B cell (primary cell): ENCODE data around the gene STK35. TPM values are rescaled to one million over a fixed set of nuclear protein-coding genes. Genes with fewer than 3 reads are reported as not detected.

Experiments
- ATAC-seq: fragments of 200-7000 bp; cut with Tn5 transposase; one replicate; pipeline ENCODE4 v1.10.0; 2021; ENCODE audit warnings: low read depth, mild to moderate bottlenecking, moderate number of reproducible peaks, moderate library complexity
- CTCF ChIA-PET: fragments of 350-600 bp; sonication (Branson Sonifier 250); formaldehyde crosslinking; loops from one replicate; lab custom pipeline; 2021; ENCODE audit warnings: antibody characterized with exemption, inconsistent platforms; lab: Charles Lee
- POLR2A ChIA-PET: fragments of 350-600 bp; sonication (Branson Sonifier 250); formaldehyde crosslinking; loops from one replicate; lab custom pipeline; 2021; ENCODE audit warnings: antibody characterized with exemption; lab: Charles Lee
- DNase-seq: peaks from one replicate; pipeline ENCODE4 v3.0.0; 2013
- H2AFZ ChIP-seq: 2 replicates; pipeline ENCODE4 v1.6.1; 2012; ENCODE audit warnings: mild to moderate bottlenecking, low read depth, low read length; ENCODE audit not compliant: insufficient read depth, poor library complexity, severe bottlenecking
- H3K27ac ChIP-seq, 2 donors: 1 replicate in 1 of 2; 2 replicates in 1 of 2; pipeline ENCODE4 v1.5.1; 2012 to 2013; ENCODE audit warnings: low read length in 2 of 2, mild to moderate bottlenecking in 2 of 2, moderate library complexity in 1 of 2
- H3K27me3 ChIP-seq, 4 experiments: fragments of 200-600 bp in 1 of 4; sonication (generic) in 1 of 4; replicated peaks in 1 of 4; 1 replicate in 2 of 4; 2 replicates in 2 of 4; pipeline versions ENCODE4 v1.6.1 to v1.7.0; 2013 to 2016; ENCODE audit warnings: low read length in 3 of 4, mild to moderate bottlenecking in 2 of 4, mixed read lengths in 1 of 4, moderate library complexity in 1 of 4; ENCODE audit not compliant: insufficient read depth in 4 of 4, control insufficient read depth in 3 of 4; ENCODE audit errors: control extremely low read depth in 1 of 4
- H3K36me3 ChIP-seq, 2 experiments: replicated peaks in 1 of 2; 1 replicate in 1 of 2; 2 replicates in 1 of 2; pipeline versions ENCODE4 v1.6.1 to v1.7.1; 2013; ENCODE audit warnings: low read length in 1 of 2; ENCODE audit not compliant: insufficient read depth in 2 of 2, control insufficient read depth in 1 of 2; ENCODE audit errors: control extremely low read depth in 1 of 2, extremely low read depth in 1 of 2
- H3K4me1 ChIP-seq, 2 donors: fragments of 200-600 bp in 1 of 2; sonication (generic) in 1 of 2; 1 replicate in 1 of 2; 2 replicates in 1 of 2; pipeline versions ENCODE4 v1.5.1 to v1.6.1; 2013 to 2017; ENCODE audit warnings: low read length in 2 of 2; ENCODE audit not compliant: control insufficient read depth in 2 of 2, insufficient read depth in 2 of 2
- H3K4me2 ChIP-seq: replicated peaks from 2 replicates; pipeline ENCODE3; 2012; ENCODE audit warnings: mild to moderate bottlenecking, low read depth, low read length; ENCODE audit not compliant: poor library complexity, severe bottlenecking
- H3K4me3 ChIP-seq, 5 experiments: fragments of 200-600 bp in 1 of 5; sonication (generic) in 1 of 5; 1 replicate in 3 of 5; 2 replicates in 2 of 5; pipeline versions ENCODE4 v1.5.1 to v1.7.0; 2011 to 2016; ENCODE audit warnings: low read length in 4 of 5, mild to moderate bottlenecking in 4 of 5, low read depth in 2 of 5, control low read depth in 1 of 5, moderate library complexity in 1 of 5; ENCODE audit not compliant: insufficient read depth in 1 of 5; ENCODE audit errors: control extremely low read depth in 1 of 5, extremely low read depth in 1 of 5
- H3K79me2 ChIP-seq: fragments of 200-600 bp; sonication (generic); one replicate; pipeline ENCODE4 v1.6.0; 2016; ENCODE audit warnings: low read length; ENCODE audit not compliant: control insufficient read depth, insufficient read depth
- H3K9ac ChIP-seq: fragments of 200-600 bp; sonication (generic); 2 replicates; pipeline ENCODE4 v1.6.1; 2017; ENCODE audit warnings: mild to moderate bottlenecking, low read length, moderate library complexity
- H3K9me3 ChIP-seq, 3 donors: one replicate each; pipeline versions ENCODE4 v1.6.1 to v1.7.1; 2013; ENCODE audit warnings: low read length in 2 of 3; ENCODE audit not compliant: control insufficient read depth in 2 of 3, insufficient read depth in 1 of 3; ENCODE audit errors: control extremely low read depth in 1 of 3
- H4K20me1 ChIP-seq: 2 replicates; pipeline ENCODE4 v1.6.0; 2012; ENCODE audit warnings: mild to moderate bottlenecking, low read length; ENCODE audit not compliant: insufficient read depth, control insufficient read depth, poor library complexity, severe bottlenecking
- H3K27ac Mint-ChIP-seq: one replicate; pipeline ENCODE4 v1.8.0; 2021; ENCODE audit warnings: mixed read lengths
- H3K27me3 Mint-ChIP-seq: one replicate; pipeline ENCODE4 v1.8.0; 2021; ENCODE audit warnings: mixed read lengths
- H3K4me1 Mint-ChIP-seq: one replicate; pipeline ENCODE4 v1.8.0; 2021; ENCODE audit warnings: mixed read lengths
- H3K4me3 Mint-ChIP-seq: one replicate; pipeline ENCODE4 v1.8.0; 2021; ENCODE audit warnings: mixed read lengths
- H3K9me3 Mint-ChIP-seq: one replicate; pipeline ENCODE4 v1.8.0; 2022; ENCODE audit warnings: mixed read lengths; ENCODE audit not compliant: insufficient read depth
- EZH2 ChIP-seq: IDR thresholded peaks from 2 replicates; pipeline ENCODE4 v1.6.1; 2012; ENCODE audit warnings: borderline replicate concordance, low read depth, mild to moderate bottlenecking, moderate library complexity, low read length; ENCODE audit not compliant: insufficient read depth, poor library complexity, severe bottlenecking
- WGBS: methylation state at CpG from one replicate; pipeline ENCODE4 v1.1.5; 2013; ENCODE audit warnings: missing lambda C conversion rate; ENCODE audit not compliant: insufficient coverage; 5-methylcytosine and 5-hydroxymethylcytosine counted together
- intact Hi-C: fragments of 100-400 bp; cut with micrococcal nuclease; formaldehyde crosslinking; loops from one replicate; pipeline ENCODE4 v1.10.0; 2022
- polyA plus RNA-seq: library from polyadenylated mRNA; depleted of rRNA; stranded (reverse); fragments of >200 nt; gene quantifications from 2 replicates; pipeline ENCODE4 v1.2.3, GENCODE V29; 2012
- total RNA-seq, 2 donors: library from RNA; stranded (reverse); fragments of 120-200 nt in 1 of 2; gene quantifications; 1 replicate in 1 of 2; 2 replicates in 1 of 2; pipeline versions ENCODE4 v1.2.3 to v1.2.4, GENCODE V29; 2013 to 2022
- TF ChIP-seq, protein P1 (sequence below): fragments of 200-600 bp; IDR thresholded peaks from one replicate; pipeline ENCODE4 v1.8.0; 2022; ENCODE audit warnings: antibody characterized with exemption, mild to moderate bottlenecking

STK35 gene
- total and polyA plus RNA-seq, 2 donors (not counting 1 experiment from before 2014, with no cell fraction given): 12.8 to 23.9 TPM

DNA sequence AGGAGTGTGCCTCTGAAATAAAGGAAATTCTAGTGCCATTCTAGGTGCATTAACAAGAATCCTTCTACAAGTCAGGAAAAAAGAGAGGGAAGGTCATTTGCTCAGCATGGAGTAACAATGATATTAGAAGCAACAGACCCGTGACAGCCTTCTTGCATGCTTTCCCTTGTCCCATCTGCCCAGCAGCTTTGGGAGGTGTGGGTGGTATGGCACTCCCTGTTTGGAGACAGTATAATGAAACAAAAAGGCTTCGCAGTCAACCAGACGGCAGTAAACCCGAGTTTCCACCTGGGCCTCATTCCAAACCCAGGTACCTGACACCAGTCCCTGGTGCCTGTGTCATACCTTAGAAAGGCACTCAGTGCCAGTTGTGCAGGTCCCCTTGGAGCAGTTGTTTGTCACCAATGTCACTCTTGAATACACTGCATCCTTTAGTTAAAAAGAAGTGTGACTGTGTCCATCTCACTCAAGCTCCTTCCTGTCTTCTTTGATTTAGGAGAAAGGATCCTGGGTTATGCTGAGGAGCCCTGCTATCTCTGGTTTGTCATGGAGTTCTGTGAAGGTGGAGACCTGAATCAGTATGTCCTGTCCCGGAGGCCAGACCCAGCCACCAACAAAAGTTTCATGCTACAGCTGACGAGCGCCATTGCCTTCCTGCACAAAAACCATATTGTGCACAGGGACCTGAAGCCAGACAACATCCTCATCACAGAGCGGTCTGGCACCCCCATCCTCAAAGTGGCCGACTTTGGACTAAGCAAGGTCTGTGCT is 14.7 kb downstream of the STK35 start:
- WGBS: 88% methylated on average over 7 of the region's 9 CpGs
- TF ChIP-seq, protein P1, sequence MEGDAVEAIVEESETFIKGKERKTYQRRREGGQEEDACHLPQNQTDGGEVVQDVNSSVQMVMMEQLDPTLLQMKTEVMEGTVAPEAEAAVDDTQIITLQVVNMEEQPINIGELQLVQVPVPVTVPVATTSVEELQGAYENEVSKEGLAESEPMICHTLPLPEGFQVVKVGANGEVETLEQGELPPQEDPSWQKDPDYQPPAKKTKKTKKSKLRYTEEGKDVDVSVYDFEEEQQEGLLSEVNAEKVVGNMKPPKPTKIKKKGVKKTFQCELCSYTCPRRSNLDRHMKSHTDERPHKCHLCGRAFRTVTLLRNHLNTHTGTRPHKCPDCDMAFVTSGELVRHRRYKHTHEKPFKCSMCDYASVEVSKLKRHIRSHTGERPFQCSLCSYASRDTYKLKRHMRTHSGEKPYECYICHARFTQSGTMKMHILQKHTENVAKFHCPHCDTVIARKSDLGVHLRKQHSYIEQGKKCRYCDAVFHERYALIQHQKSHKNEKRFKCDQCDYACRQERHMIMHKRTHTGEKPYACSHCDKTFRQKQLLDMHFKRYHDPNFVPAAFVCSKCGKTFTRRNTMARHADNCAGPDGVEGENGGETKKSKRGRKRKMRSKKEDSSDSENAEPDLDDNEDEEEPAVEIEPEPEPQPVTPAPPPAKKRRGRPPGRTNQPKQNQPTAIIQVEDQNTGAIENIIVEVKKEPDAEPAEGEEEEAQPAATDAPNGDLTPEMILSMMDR: no peak
- TF ChIP-seq EZH2: no peak
- H4K20me1 ChIP-seq: peaks cover 97% of the 10 kb centered on the region
- Mint-ChIP-seq H3K27ac (no peak overlapping the region), H3K9me3 (no peaks in the 10 kb centered on the region), H3K27me3 (no peaks in the 10 kb centered on the region), H3K4me3 (no peak overlapping the region), H3K4me1 (peaks cover 60% of the 10 kb centered on the region)
- H3K9ac ChIP-seq: no peak overlapping the region
- intact Hi-C loops: no loop called here
- CTCF ChIA-PET: no interaction called here
- peaks cover 0 to 30% of the 10 kb centered on the region in 2 experiments for H3K36me3 ChIP-seq
- H3K4me2 ChIP-seq: no peak overlapping the region
- H3K4me1 ChIP-seq: peaks cover 5 to 17% of the 10 kb centered on the region in 2 donors
- POLR2A ChIA-PET: no interaction called here
- no peaks in the 10 kb centered on the region for H3K27me3 ChIP-seq
- no peak for DNase-seq
- no peak for ATAC-seq
- H3K9me3 ChIP-seq: no peaks in the 10 kb centered on the region
- H3K4me3 ChIP-seq: no peak overlapping the region
- no peak overlapping the region for H2AFZ ChIP-seq
- H3K79me2 ChIP-seq: peaks cover 98% of the 10 kb centered on the region
- no peak overlapping the region for H3K27ac ChIP-seq

DNA sequence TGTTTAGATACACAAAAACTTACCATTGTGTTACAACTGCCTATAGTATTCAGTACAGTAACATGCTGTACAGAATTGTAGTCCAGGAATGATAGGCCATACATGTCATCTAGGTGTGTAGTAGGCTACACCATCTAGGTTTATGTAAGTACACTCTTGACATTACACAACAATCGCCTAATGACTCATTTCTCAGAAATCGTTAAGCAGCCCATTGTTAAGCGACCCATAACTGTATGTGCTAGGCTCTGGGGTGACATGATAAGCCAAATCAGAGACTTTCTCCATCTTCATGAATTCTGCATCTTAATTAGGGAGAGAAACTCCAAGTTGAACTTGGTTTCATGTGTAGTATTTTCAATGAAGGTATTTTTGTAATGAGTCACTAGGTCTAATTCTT is 17.2 kb downstream of the STK35 start:
- H3K4me3 ChIP-seq: no peak overlapping the region
- Mint-ChIP-seq H3K27ac (no peak overlapping the region), H3K27me3 (no peaks in the 10 kb centered on the region), H3K4me1 (peaks cover 54% of the 10 kb centered on the region), H3K9me3 (no peaks in the 10 kb centered on the region), H3K4me3 (no peak overlapping the region)
- peaks cover 97% of the 10 kb centered on the region for H4K20me1 ChIP-seq
- no peak overlapping the region for H3K27ac ChIP-seq
- CTCF ChIA-PET: interaction anchor here (0.6 to 2.0 kb wide), 2 partner anchors 16 to 87 kb away, joined by 5 to 7 read pairs; no protein-coding TSS in a partner anchor
- H3K9ac ChIP-seq: no peak overlapping the region
- no peak overlapping the region for H2AFZ ChIP-seq
- intact Hi-C loops: no loop called here
- peaks cover 0 to 30% of the 10 kb centered on the region in 2 experiments for H3K36me3 ChIP-seq
- H3K4me1 ChIP-seq: peaks cover 7 to 13% of the 10 kb centered on the region in 2 donors
- H3K9me3 ChIP-seq: no peaks in the 10 kb centered on the region
- POLR2A ChIA-PET: no interaction called here
- WGBS: no CpG with 5 or more reads among the region's 3 CpGs
- no peak for ATAC-seq
- H3K4me2 ChIP-seq: no peak overlapping the region
- no peaks in the 10 kb centered on the region for H3K27me3 ChIP-seq
- H3K79me2 ChIP-seq: peaks cover 98% of the 10 kb centered on the region
- DNase-seq: no peak
- no peak for TF ChIP-seq EZH2
- TF ChIP-seq, protein P1: no peak
